OCI-LY7 (cell line): ENCODE measurements around the gene C9orf50. TPM values are rescaled to one million over a fixed set of nuclear protein-coding genes. Genes with fewer than 3 reads are reported as not detected.

Experiments used
- BruUV-seq: library from RNA; stranded (reverse); fragments of 400-500 nt; replicated peaks from 2 replicates; lab custom pipeline; 2021; lab: Mats Ljungman, UMichigan
- CTCF ChIA-PET: fragments of 300-600 bp; sonication (Branson Sonifier 250); formaldehyde crosslinking; loops from one replicate; lab custom pipeline; 2022; ENCODE audit warnings: antibody characterized with exemption; ENCODE audit not compliant: unreplicated experiment; lab: Charles Lee
- POLR2A ChIA-PET: fragments of 300-600 bp; sonication (Branson Sonifier 250); formaldehyde crosslinking; loops from one replicate; lab custom pipeline; 2022; ENCODE audit warnings: antibody characterized with exemption; lab: Charles Lee
- DNase-seq: peaks from one replicate; pipeline ENCODE4 v3.0.0-alpha.2; 2015; ENCODE audit warnings: low spot score
- H2AFZ ChIP-seq: fragments of 200-600 bp; sonication (generic), shearing (Covaris generic); 2 replicates; pipeline ENCODE4 v1.6.1; 2014; ENCODE audit warnings: mild to moderate bottlenecking, antibody characterized with exemption, low read length, moderate library complexity
- H3K27ac ChIP-seq: fragments of 200-600 bp; sonication (generic); 2 replicates; pipeline ENCODE4 v1.5.1; 2014; ENCODE audit warnings: mixed run types, low read depth, mild to moderate bottlenecking, moderate library complexity, low read length, inconsistent platforms; ENCODE audit not compliant: poor library complexity, severe bottlenecking
- H3K36me3 ChIP-seq: fragments of 200-600 bp; sonication (generic); 2 replicates; pipeline ENCODE4 v1.6.1; 2014; ENCODE audit warnings: mild to moderate bottlenecking, antibody characterized with exemption, low read length, moderate library complexity, mixed read lengths; ENCODE audit not compliant: insufficient read depth
- H3K4me1 ChIP-seq: fragments of 200-600 bp; sonication (generic); 2 replicates; pipeline ENCODE4 v1.5.1; 2014; ENCODE audit warnings: mild to moderate bottlenecking, low read length; ENCODE audit not compliant: insufficient read depth, poor library complexity, severe bottlenecking
- H3K4me2 ChIP-seq: fragments of 200-600 bp; sonication (generic); 2 replicates; pipeline ENCODE4 v1.6.1; 2014; ENCODE audit warnings: mild to moderate bottlenecking, low read length
- H3K4me3 ChIP-seq: fragments of 200-600 bp; sonication (generic); 2 replicates; pipeline ENCODE4 v1.5.1; 2014; ENCODE audit warnings: mild to moderate bottlenecking, low read depth, low read length; ENCODE audit not compliant: poor library complexity, severe bottlenecking
- H3K79me2 ChIP-seq: fragments of 200-600 bp; sonication (generic); 2 replicates; pipeline ENCODE4 v1.6.1; 2016; ENCODE audit warnings: low read depth, mild to moderate bottlenecking, low read length, moderate library complexity, mixed read lengths; ENCODE audit not compliant: insufficient read depth
- H3K9me2 ChIP-seq: fragments of 200-600 bp; sonication (generic); 2 replicates; pipeline ENCODE4 v1.6.1; 2016; ENCODE audit warnings: mild to moderate bottlenecking, low read length, mixed read lengths; ENCODE audit not compliant: insufficient read depth
- H3K9me3 ChIP-seq: fragments of 200-600 bp; sonication (generic); 2 replicates; pipeline ENCODE4 v1.6.1; 2014; ENCODE audit warnings: mild to moderate bottlenecking, mixed run types, low read length, mixed read lengths
- H4K20me1 ChIP-seq: fragments of 200-600 bp; sonication (generic); 2 replicates; pipeline ENCODE4 v1.6.1; 2014; ENCODE audit warnings: mild to moderate bottlenecking, antibody characterized with exemption, low read length, moderate library complexity, mixed read lengths; ENCODE audit not compliant: insufficient read depth
- EZH2phosphoT487 ChIP-seq: fragments of 200-600 bp; sonication (generic); IDR thresholded peaks from 2 replicates; pipeline ENCODE4 v1.6.1; 2018; ENCODE audit warnings: low read depth, borderline replicate concordance, mild to moderate bottlenecking, mixed run types, antibody characterized with exemption, low read length, moderate library complexity, mixed read lengths
- intact Hi-C: fragments of 100-400 bp; cut with micrococcal nuclease; formaldehyde crosslinking; loops from one replicate; pipeline ENCODE4 v1.10.0; 2022; ENCODE audit not compliant: unreplicated experiment
- total RNA-seq, 2 experiments: library from RNA; depleted of rRNA in 1 of 2; stranded (reverse); fragments of >200 nt in 1 of 2; shearing (Covaris generic) in 1 of 2; gene quantifications; 2 replicates each; pipeline ENCODE4 v1.2.3, GENCODE V29; 2014 to 2022
- TF ChIP-seq, protein P1 (sequence below): fragments of 200-600 bp; sonication (generic); conservative IDR thresholded peaks from 2 replicates; pipeline ENCODE4 v1.5.1; 2014; ENCODE audit warnings: mild to moderate bottlenecking, antibody characterized with exemption, low read length, moderate library complexity, mixed read lengths

The C9orf50 gene
- total RNA-seq, 2 experiments from 2014 or later: not detected

DNA sequence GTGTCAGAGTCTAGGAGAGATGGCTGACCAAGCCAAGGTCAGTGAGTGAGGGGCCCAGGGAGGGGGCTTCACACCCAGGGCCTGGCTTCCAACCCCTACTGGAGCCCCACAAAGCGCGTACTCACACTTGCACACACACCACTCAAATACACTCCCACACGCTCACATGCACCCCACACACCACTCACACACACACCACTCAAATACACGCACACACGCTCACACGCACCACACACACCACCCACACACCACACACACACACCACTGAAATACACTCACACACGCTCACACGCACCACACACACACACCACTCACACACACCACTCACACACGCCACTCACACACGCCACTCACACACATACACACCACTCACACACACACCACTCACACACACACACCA lies 26.7 kb upstream of the C9orf50 start:
- H3K9me3 ChIP-seq: no peaks in the 10 kb centered on the region
- H3K36me3 ChIP-seq: no peaks in the 10 kb centered on the region
- no peak for DNase-seq
- ChIA-PET CTCF (no interaction called here), POLR2A (no interaction called here)
- H3K4me2 ChIP-seq: no peak overlapping the region
- BruUV-seq: no TSS peak
- intact Hi-C loops: no loop called here
- TF ChIP-seq, protein P1, sequence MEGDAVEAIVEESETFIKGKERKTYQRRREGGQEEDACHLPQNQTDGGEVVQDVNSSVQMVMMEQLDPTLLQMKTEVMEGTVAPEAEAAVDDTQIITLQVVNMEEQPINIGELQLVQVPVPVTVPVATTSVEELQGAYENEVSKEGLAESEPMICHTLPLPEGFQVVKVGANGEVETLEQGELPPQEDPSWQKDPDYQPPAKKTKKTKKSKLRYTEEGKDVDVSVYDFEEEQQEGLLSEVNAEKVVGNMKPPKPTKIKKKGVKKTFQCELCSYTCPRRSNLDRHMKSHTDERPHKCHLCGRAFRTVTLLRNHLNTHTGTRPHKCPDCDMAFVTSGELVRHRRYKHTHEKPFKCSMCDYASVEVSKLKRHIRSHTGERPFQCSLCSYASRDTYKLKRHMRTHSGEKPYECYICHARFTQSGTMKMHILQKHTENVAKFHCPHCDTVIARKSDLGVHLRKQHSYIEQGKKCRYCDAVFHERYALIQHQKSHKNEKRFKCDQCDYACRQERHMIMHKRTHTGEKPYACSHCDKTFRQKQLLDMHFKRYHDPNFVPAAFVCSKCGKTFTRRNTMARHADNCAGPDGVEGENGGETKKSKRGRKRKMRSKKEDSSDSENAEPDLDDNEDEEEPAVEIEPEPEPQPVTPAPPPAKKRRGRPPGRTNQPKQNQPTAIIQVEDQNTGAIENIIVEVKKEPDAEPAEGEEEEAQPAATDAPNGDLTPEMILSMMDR: no peak
- TF ChIP-seq EZH2phosphoT487: no peak
- no peaks in the 10 kb centered on the region for H4K20me1 ChIP-seq
- H2AFZ ChIP-seq: no peak overlapping the region
- H3K4me1 ChIP-seq: no peaks in the 10 kb centered on the region
- no peaks in the 10 kb centered on the region for H3K79me2 ChIP-seq
- no peak overlapping the region for H3K27ac ChIP-seq
- H3K4me3 ChIP-seq: no peak overlapping the region
- H3K9me2 ChIP-seq: no peaks in the 10 kb centered on the region

DNA sequence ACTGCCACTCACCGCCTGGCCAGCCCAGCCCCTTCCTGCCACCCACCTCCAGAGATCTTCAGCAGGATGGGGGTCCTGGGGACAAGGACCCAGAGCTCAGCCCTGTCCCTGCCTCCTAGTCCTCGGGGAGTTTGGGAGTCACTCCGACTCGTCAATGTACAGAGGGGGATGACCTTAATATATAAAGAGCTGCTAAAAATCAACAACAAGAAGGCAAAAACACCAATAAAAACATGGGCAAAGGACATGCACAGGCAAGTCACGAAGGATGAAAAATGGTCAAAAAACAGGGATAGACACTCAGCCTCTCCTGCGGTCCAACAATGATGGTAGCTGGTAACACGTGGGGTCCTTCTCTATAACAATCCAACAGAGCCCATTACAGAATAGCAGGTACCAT lies 25.8 kb upstream of the C9orf50 start:
- BruUV-seq: no TSS peak
- Histone ChIP-seq H3K27ac (no peak overlapping the region), H3K4me3 (no peak overlapping the region), H2AFZ (no peak overlapping the region), H3K9me3 (no peaks in the 10 kb centered on the region), H3K9me2 (no peaks in the 10 kb centered on the region), H3K79me2 (peaks cover 1% of the 10 kb centered on the region; the same call in 1 of the 2 replicates), H4K20me1 (no peaks in the 10 kb centered on the region), H3K4me1 (no peaks in the 10 kb centered on the region), H3K36me3 (no peaks in the 10 kb centered on the region), H3K4me2 (no peak overlapping the region)
- intact Hi-C loops: no loop called here
- CTCF ChIA-PET: no interaction called here
- POLR2A ChIA-PET: no interaction called here
- TF ChIP-seq EZH2phosphoT487: no peak
- TF ChIP-seq, protein P1: no peak
- DNase-seq: no peak

DNA sequence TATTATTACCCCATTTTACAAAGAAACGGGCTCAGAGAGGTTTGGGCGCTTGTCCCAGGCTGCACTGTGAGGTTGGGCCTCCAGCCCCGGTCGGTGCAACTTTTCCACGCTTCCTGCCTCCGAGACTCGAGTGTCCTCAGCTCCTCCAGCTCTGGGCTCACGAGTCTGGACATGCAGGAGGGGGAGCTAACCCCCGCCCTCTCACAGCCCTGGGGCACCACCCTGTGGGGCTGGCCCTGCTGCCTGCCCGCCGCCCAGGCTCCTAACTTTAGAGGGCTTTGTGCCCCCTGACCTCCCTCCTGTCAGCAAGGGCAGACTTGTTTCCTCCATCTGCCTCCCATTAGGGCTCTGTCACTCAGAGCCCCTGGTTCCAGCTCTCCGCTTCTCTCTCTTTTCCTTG lies 25.4 kb upstream of the C9orf50 start:
- Histone ChIP-seq H4K20me1 (no peaks in the 10 kb centered on the region), H3K9me2 (no peaks in the 10 kb centered on the region), H3K4me2 (no peak overlapping the region), H3K9me3 (no peaks in the 10 kb centered on the region), H3K4me1 (no peaks in the 10 kb centered on the region), H3K79me2 (peaks cover 5% of the 10 kb centered on the region), H2AFZ (no peak overlapping the region), H3K36me3 (no peaks in the 10 kb centered on the region), H3K4me3 (no peak overlapping the region), H3K27ac (no peak overlapping the region)
- POLR2A ChIA-PET: no interaction called here
- no TSS peak for BruUV-seq
- CTCF ChIA-PET: no interaction called here
- TF ChIP-seq, protein P1: no peak
- no peak for TF ChIP-seq EZH2phosphoT487
- intact Hi-C loops: no loop called here
- DNase-seq: no peak
